Heart right ventricle (tissue), 16 donors: ENCODE results near the gene TPRG1L. TPM values are rescaled to one million over a fixed set of nuclear protein-coding genes. Genes with fewer than 3 reads are reported as not detected.
A peak's percentile ranks its signal among the peaks of the same experiment; 100 is the strongest.
"Not testable (repeated sequence)": the region's sequence is repeated elsewhere in the genome, so short reads cannot be mapped to it uniquely, and the experiment has no call there.

Experiments
- ATAC-seq, 8 donors: fragments of 200-7000 bp; cut with Tn5 transposase; one replicate each; pipeline ENCODE4 v1.9.1; 2020; ENCODE audit warnings: mild to moderate bottlenecking in 8 of 8, moderate library complexity in 8 of 8, moderate number of reproducible peaks in 1 of 8
- DNase-seq, 2 donors: peaks; one replicate each; pipeline ENCODE4 v3.0.0-alpha.2; 2020
- H3K27ac ChIP-seq, 10 donors: fragments of 200-600 bp; sonication (generic) in 2 of 10; one replicate each; pipeline versions ENCODE4 v1.5.0 to v1.8.0; 2020 to 2022; ENCODE audit warnings: mild to moderate bottlenecking in 3 of 10
- H3K27me3 ChIP-seq, 7 donors: fragments of 200-600 bp; one replicate each; pipeline ENCODE4 v1.8.0; 2021 to 2022; ENCODE audit warnings: mild to moderate bottlenecking in 2 of 7
- H3K36me3 ChIP-seq, 9 donors: fragments of 200-600 bp; sonication (generic) in 1 of 9; one replicate each; pipeline versions ENCODE4 v1.5.0 to v1.8.0; 2020 to 2022; ENCODE audit warnings: mild to moderate bottlenecking in 2 of 9
- H3K4me1 ChIP-seq, 9 donors: fragments of 200-600 bp; sonication (generic) in 1 of 9; one replicate each; pipeline versions ENCODE4 v1.5.0 to v1.8.0; 2020 to 2022; ENCODE audit warnings: mild to moderate bottlenecking in 4 of 9
- H3K4me3 ChIP-seq, 10 donors: fragments of 200-600 bp; sonication (generic) in 2 of 10; one replicate each; pipeline versions ENCODE4 v1.5.0 to v1.8.0; 2020 to 2022; ENCODE audit warnings: mild to moderate bottlenecking in 7 of 10, moderate library complexity in 2 of 10
- H3K9me3 ChIP-seq, 11 donors: fragments of 200-600 bp in 10 of 11; sonication (generic) in 2 of 11; one replicate each; pipeline versions ENCODE4 v1.5.0 to v1.8.0; 2013 to 2022; ENCODE audit warnings: mild to moderate bottlenecking in 2 of 11, control low read depth in 1 of 11, moderate library complexity in 1 of 11
- CTCF ChIP-seq, 9 donors: fragments of 200-600 bp; sonication (generic) in 2 of 9; IDR thresholded peaks; one replicate each; pipeline versions ENCODE4 v1.5.0 to v1.8.0; 2021 to 2022; ENCODE audit warnings: antibody characterized with exemption in 9 of 9, mild to moderate bottlenecking in 5 of 9, moderate library complexity in 1 of 9
- WGBS, 2 donors: extraction: QIAGEN DNeasy Blood & Tissue Kit; methylation state at CpG; one replicate each; pipeline ENCODE4 v1.1.7; 2013; ENCODE audit warnings: inconsistent platforms in 1 of 2; 5-methylcytosine and 5-hydroxymethylcytosine counted together
- intact Hi-C, 10 donors: fragments of 100-400 bp; cut with DNase I; formaldehyde crosslinking; loops; one replicate each; pipeline versions ENCODE4 v1.11.1 to v1.14.2; 2022
- polyA plus RNA-seq, 2 donors: library from polyadenylated mRNA; stranded (reverse); fragments of 200-250 nt; gene quantifications; one replicate each; pipeline ENCODE4 v1.2.3, GENCODE V29; 2013
- total RNA-seq, 10 donors: library from RNA; stranded (reverse); fragmentation: NEBNext Ultra II Directional in 3 of 10; extraction: Animal tissue kit (Norgen Biotek cat#: 25700) in 3 of 10; gene quantifications; one replicate each; pipeline versions ENCODE4 v1.2.1 to v1.2.4, GENCODE V29; 2021 to 2023
- donor health status: Arrhythmogenic right ventricular cardiomyopathy.
- donor health status: ischemic (EF 13 %, LVEDD 7.1; RV severe dilation, severe dysfunction).
- donor health status: healthy with polysubstance abuse.
- donor health status: DM: no; HTN: yes; CAD: no.
- donor health status: DM: no; HTN: no; CAD: no.
- donor health status: ischemic (EF 25% LVEDD 6.9; RV normal size, moderate dysfunction).
- donor health status: ischemic (EF 25% LVEDD 5.7; RV mildly dilated, moderate dysfunction).
- donor health status: healthy.
- donor health status: DM: yes; HTN: yes; CAD: no.
- donor health status: Ischemic cardiomyopathy.
- donor health status: ischemic (EF 35%, LVEDD 5.7; RV mildly dilated, moderate dysfunction).
- donor health status: nonischemic (EF 11% LVEDD 7.7; RV severe dilation, severe dysfunction).
- donor health status: DM: yes; HTN: yes; CAD: no.
- donor health status: PGD.
- donor health status: ischemic (EF 29% LVEDD 5.4; RV normal size, mild dysfunction).
- donor health status: nonischemic (EF 23%, LVEDD 6.1; RV moderate dilation, normal function).

Gene TPRG1L
- total and polyA plus RNA-seq, 12 donors: 15.1 to 60.7 (median 49.0) TPM

GRCh38 chr1:3580231-3580630 lies 44.6 kb upstream of the TPRG1L start:
- no peak overlapping the region for H3K4me3 ChIP-seq
- DNase-seq (no peak), ATAC-seq (no peak)
- H3K4me1 ChIP-seq: peaks cover 0 to 9% (median 0%) of the 10 kb centered on the region in 9 donors
- H3K27ac ChIP-seq: no peak overlapping the region
- H3K36me3 ChIP-seq: no peaks in the 10 kb centered on the region
- WGBS, 2 donors: 78 to 80% methylated on average over 8 to 9 of the region's 9 CpGs
- H3K9me3 ChIP-seq: no peaks in the 10 kb centered on the region
- H3K27me3 ChIP-seq: peaks cover 0 to 20% (median 0%) of the 10 kb centered on the region in 7 donors
- TF ChIP-seq CTCF (IDR thresholded peaks at IDR 0.05): no peak
- intact Hi-C loops: no loop called here

- H3K4me1 ChIP-seq: peaks cover 0 to 9% (median 0%) of the 10 kb centered on the region in 9 donors
- H3K36me3 ChIP-seq: no peaks in the 10 kb centered on the region
- ATAC-seq (no peak), DNase-seq (no peak)
- H3K9me3 ChIP-seq: no peaks in the 10 kb centered on the region
- peaks cover 0 to 20% (median 0%) of the 10 kb centered on the region in 7 donors for H3K27me3 ChIP-seq
- no peak for TF ChIP-seq CTCF (IDR thresholded peaks at IDR 0.05)
- WGBS, 2 donors: 44 to 55% methylated on average over 16 of the region's 16 CpGs
- intact Hi-C loops: no loop called here
- H3K27ac ChIP-seq: no peak overlapping the region
- H3K4me3 ChIP-seq: no peak overlapping the region
Measured at GRCh38 chr1:3581296-3582036, 43.3 kb upstream of the TPRG1L start.

- intact Hi-C loops, H3K4me1 ChIP-seq, DNase-seq, H3K4me3 ChIP-seq, H3K27ac ChIP-seq, H3K9me3 ChIP-seq, H3K36me3 ChIP-seq: not testable (repeated sequence)
- WGBS, 2 donors: 84 to 85% methylated on average over 18 of the region's 21 CpGs
- H3K27me3 ChIP-seq: peaks cover 0 to 12% (median 0%) of the 10 kb centered on the region in 7 donors
- peak in 1 of 8 donors; percentile 43 for ATAC-seq
Measured at GRCh38 chr1:3583751-3584150, 41.1 kb upstream of the TPRG1L start.

- WGBS, 2 donors: 84 to 85% methylated on average over 7 of the region's 7 CpGs
- no peaks in the 10 kb centered on the region for H3K9me3 ChIP-seq
- no peak for TF ChIP-seq CTCF (IDR thresholded peaks at IDR 0.05)
- DNase-seq (no peak), ATAC-seq (no peak)
- peaks cover 0 to 12% (median 0%) of the 10 kb centered on the region in 7 donors for H3K27me3 ChIP-seq
- intact Hi-C loops: no loop called here
- no peak overlapping the region for H3K4me3 ChIP-seq
- peaks cover 0 to 9% (median 0%) of the 10 kb centered on the region in 9 donors for H3K4me1 ChIP-seq
- H3K36me3 ChIP-seq: no peaks in the 10 kb centered on the region
- H3K27ac ChIP-seq: no peak overlapping the region
Measured at GRCh38 chr1:3584915-3585314, 39.9 kb upstream of the TPRG1L start.

- H3K27ac ChIP-seq, H3K9me3 ChIP-seq, H3K27me3 ChIP-seq, H3K36me3 ChIP-seq, H3K4me3 ChIP-seq, DNase-seq, intact Hi-C loops, ATAC-seq: not testable (repeated sequence)
- WGBS, 2 donors: 69 to 73% methylated on average over 6 of the region's 6 CpGs
- peaks cover 0 to 14% (median 0%) of the 10 kb centered on the region in 9 donors for H3K4me1 ChIP-seq
Measured at GRCh38 chr1:3585353-3585868, 39.4 kb upstream of the TPRG1L start.
